Activated CD8-positive, alpha-beta T cell treated with anti-CD3 and anti-CD28 coated beads for 36 hours (primary cell): Measurements from ENCODE around the gene ERLIN1. TPM values are rescaled to one million over a fixed set of nuclear protein-coding genes. Genes with fewer than 3 reads are reported as not detected.
"Not testable (repeated sequence)": the region's sequence is repeated elsewhere in the genome, so short reads cannot be mapped to it uniquely, and the experiment has no call there.

ENCODE experiments used
- ATAC-seq: fragments of 200-7000 bp; cut with Tn5 transposase; one replicate; pipeline ENCODE4 v1.10.0; 2021; ENCODE audit warnings: mild to moderate bottlenecking, moderate library complexity
- CTCF ChIA-PET: fragments of 350-600 bp; sonication (Branson Sonifier 250); formaldehyde crosslinking; loops from one replicate; lab custom pipeline; 2021; ENCODE audit warnings: antibody characterized with exemption; lab: Charles Lee
- POLR2A ChIA-PET: fragments of 350-600 bp; sonication (Branson Sonifier 250); formaldehyde crosslinking; loops from one replicate; lab custom pipeline; 2021; ENCODE audit warnings: antibody characterized with exemption; lab: Charles Lee
- DNase-seq: peaks from one replicate; pipeline ENCODE4 v3.0.0-alpha.2; 2020
- H3K27ac Mint-ChIP-seq: one replicate; pipeline ENCODE4 v1.8.0; 2021; ENCODE audit warnings: mild to moderate bottlenecking, mixed read lengths
- H3K27me3 Mint-ChIP-seq: one replicate; pipeline ENCODE4 v1.8.0; 2021; ENCODE audit warnings: mixed read lengths
- H3K36me3 Mint-ChIP-seq: one replicate; pipeline ENCODE4 v1.8.0; 2021; ENCODE audit warnings: low read depth, mixed read lengths
- H3K4me1 Mint-ChIP-seq: one replicate; pipeline ENCODE4 v1.8.0; 2021; ENCODE audit warnings: low read depth, mixed read lengths
- H3K4me3 Mint-ChIP-seq: one replicate; pipeline ENCODE4 v1.8.0; 2021; ENCODE audit warnings: mild to moderate bottlenecking, moderate library complexity, mixed read lengths
- H3K9me3 Mint-ChIP-seq: one replicate; pipeline ENCODE4 v1.8.0; 2021; ENCODE audit warnings: mixed read lengths
- intact Hi-C: fragments of 100-400 bp; cut with micrococcal nuclease; formaldehyde crosslinking; loops from one replicate; pipeline ENCODE4 v1.10.0; 2022
- total RNA-seq, 2 experiments: library from RNA; stranded (reverse); gene quantifications; one replicate each; pipeline ENCODE4 v1.2.3, GENCODE V29; 2021
- TF ChIP-seq, protein P1 (sequence below): fragments of 200-600 bp; IDR thresholded peaks from one replicate; pipeline ENCODE4 v1.8.0; 2022; ENCODE audit warnings: antibody characterized with exemption, mild to moderate bottlenecking

ERLIN1 gene
- total RNA-seq, 2 experiments from 2014 or later = 16.6 to 17.0 TPM

- H3K9me3 Mint-ChIP-seq = peaks cover 5% of the 10 kb centered on the region
- H3K27me3 Mint-ChIP-seq = peaks cover 9% of the 10 kb centered on the region
- CTCF ChIA-PET = no interaction called here
- H3K4me1 Mint-ChIP-seq = no peaks in the 10 kb centered on the region
- H3K36me3 Mint-ChIP-seq = no peaks in the 10 kb centered on the region
- H3K4me3 Mint-ChIP-seq = no peak overlapping the region
- no peak for DNase-seq
- TF ChIP-seq, protein P1, sequence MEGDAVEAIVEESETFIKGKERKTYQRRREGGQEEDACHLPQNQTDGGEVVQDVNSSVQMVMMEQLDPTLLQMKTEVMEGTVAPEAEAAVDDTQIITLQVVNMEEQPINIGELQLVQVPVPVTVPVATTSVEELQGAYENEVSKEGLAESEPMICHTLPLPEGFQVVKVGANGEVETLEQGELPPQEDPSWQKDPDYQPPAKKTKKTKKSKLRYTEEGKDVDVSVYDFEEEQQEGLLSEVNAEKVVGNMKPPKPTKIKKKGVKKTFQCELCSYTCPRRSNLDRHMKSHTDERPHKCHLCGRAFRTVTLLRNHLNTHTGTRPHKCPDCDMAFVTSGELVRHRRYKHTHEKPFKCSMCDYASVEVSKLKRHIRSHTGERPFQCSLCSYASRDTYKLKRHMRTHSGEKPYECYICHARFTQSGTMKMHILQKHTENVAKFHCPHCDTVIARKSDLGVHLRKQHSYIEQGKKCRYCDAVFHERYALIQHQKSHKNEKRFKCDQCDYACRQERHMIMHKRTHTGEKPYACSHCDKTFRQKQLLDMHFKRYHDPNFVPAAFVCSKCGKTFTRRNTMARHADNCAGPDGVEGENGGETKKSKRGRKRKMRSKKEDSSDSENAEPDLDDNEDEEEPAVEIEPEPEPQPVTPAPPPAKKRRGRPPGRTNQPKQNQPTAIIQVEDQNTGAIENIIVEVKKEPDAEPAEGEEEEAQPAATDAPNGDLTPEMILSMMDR = no peak
- intact Hi-C loops = no loop called here
- POLR2A ChIA-PET = no interaction called here
- ATAC-seq = no peak
- H3K27ac Mint-ChIP-seq = no peak overlapping the region
Observed at GRCh38 chr10:100132427-100132826, 53.4 kb downstream of the ERLIN1 start.

- no peaks in the 10 kb centered on the region for H3K4me1 Mint-ChIP-seq
- DNase-seq = no peak
- TF ChIP-seq, protein P1 = no peak
- ChIA-PET POLR2A (no interaction called here), CTCF (interaction anchor here (1.6 kb wide), 1 partner anchor 286 kb away, joined by 4 read pairs; no protein-coding TSS in a partner anchor)
- peaks cover 8% of the 10 kb centered on the region for H3K27me3 Mint-ChIP-seq
- no peaks in the 10 kb centered on the region for H3K36me3 Mint-ChIP-seq
- no peak overlapping the region for H3K4me3 Mint-ChIP-seq
- intact Hi-C loops = no loop called here
- H3K27ac Mint-ChIP-seq = no peak overlapping the region
- peaks cover 5% of the 10 kb centered on the region for H3K9me3 Mint-ChIP-seq
- ATAC-seq = no peak
Observed at GRCh38 chr10:100131571-100131970, 54.3 kb downstream of the ERLIN1 start.

DNA sequence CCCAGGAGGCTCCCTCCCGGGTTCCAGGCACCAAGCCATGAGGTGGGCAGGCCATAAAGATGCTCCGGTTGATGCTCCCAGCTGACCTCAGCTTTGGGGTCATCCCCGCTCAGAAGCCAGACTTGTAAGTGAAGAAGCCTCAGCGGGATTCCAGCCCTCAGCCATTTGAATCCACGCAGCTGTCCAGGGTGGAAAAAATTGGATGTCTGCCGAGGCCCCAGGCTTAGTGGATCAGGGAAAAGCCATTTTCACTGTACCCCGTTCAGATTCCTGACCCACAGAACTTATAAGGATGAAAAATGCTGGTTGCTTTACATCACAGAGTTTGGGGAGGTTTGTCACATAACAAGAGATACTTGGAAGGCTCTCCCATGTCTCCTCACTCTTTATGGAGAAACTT is 55.0 kb downstream of the ERLIN1 start:
- no peak overlapping the region for H3K27ac Mint-ChIP-seq
- CTCF ChIA-PET = interaction anchor here (0.7 to 1.6 kb wide), 2 partner anchors 85 to 285 kb away, joined by 3 to 4 read pairs; no protein-coding TSS in a partner anchor

GRCh38 chr10:100129424-100129823 is 56.4 kb downstream of the ERLIN1 start:
- peaks cover 2% of the 10 kb centered on the region for H3K9me3 Mint-ChIP-seq
- H3K36me3 Mint-ChIP-seq = no peaks in the 10 kb centered on the region
- peaks cover 6% of the 10 kb centered on the region for H3K27me3 Mint-ChIP-seq
- intact Hi-C loops = no loop called here
- H3K4me3 Mint-ChIP-seq = no peak overlapping the region
- ATAC-seq (no peak), DNase-seq (no peak)
- POLR2A ChIA-PET = no interaction called here
- CTCF ChIA-PET = no interaction called here
- H3K4me1 Mint-ChIP-seq = no peaks in the 10 kb centered on the region
- H3K27ac Mint-ChIP-seq = no peak overlapping the region
- TF ChIP-seq, protein P1 = no peak

More for the DNA sequence above, 55.0 kb downstream of the ERLIN1 start:
- Mint-ChIP-seq H3K9me3 (peaks cover 5% of the 10 kb centered on the region), H3K27me3 (peaks cover 6% of the 10 kb centered on the region), H3K4me1 (no peaks in the 10 kb centered on the region), H3K4me3 (no peak overlapping the region), H3K36me3 (no peaks in the 10 kb centered on the region)
- POLR2A ChIA-PET = no interaction called here
- DNase-seq (no peak), ATAC-seq (no peak)
- TF ChIP-seq, protein P1 = no peak
- intact Hi-C loops = no loop called here

DNA sequence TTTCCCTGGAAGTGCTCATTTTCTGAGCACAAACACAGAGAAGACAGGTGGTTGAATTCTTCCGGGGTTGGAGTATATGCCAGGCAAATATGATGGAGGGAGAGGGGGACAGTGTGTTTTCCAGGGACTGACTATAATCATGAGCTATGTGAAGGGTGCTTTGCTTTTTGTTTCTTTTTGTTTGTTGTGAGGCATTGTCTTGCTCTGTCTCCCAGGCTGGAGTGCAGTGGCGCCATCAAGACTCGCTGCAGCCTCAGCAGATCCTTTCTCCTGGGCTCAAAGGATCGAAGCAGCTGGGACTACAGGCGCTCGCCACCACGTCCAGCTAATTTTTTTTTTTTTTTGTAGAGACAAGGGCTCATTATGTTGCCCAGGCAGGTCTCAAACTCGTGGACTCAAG is 56.9 kb downstream of the ERLIN1 start:
- Mint-ChIP-seq H3K4me3 (no peak overlapping the region), H3K4me1 (no peaks in the 10 kb centered on the region), H3K9me3 (peaks cover 2% of the 10 kb centered on the region), H3K27ac (no peak overlapping the region), H3K36me3 (no peaks in the 10 kb centered on the region), H3K27me3 (peaks cover 6% of the 10 kb centered on the region)
- intact Hi-C loops = no loop called here
- ChIA-PET CTCF (no interaction called here), POLR2A (no interaction called here)
- ATAC-seq (no peak), DNase-seq (no peak)
- TF ChIP-seq, protein P1 = no peak

- CTCF ChIA-PET, ATAC-seq, H3K27me3 Mint-ChIP-seq, H3K4me1 Mint-ChIP-seq, DNase-seq, intact Hi-C loops, H3K9me3 Mint-ChIP-seq, POLR2A ChIA-PET, H3K27ac Mint-ChIP-seq, H3K4me3 Mint-ChIP-seq, H3K36me3 Mint-ChIP-seq: not testable (repeated sequence)
Observed at GRCh38 chr10:100125335-100125734, 60.5 kb downstream of the ERLIN1 start.
